Myometrial cell (primary cell): ENCODE results near the gene HES5. TPM values are rescaled to one million over a fixed set of nuclear protein-coding genes. Genes with fewer than 3 reads are reported as not detected.

Source experiments
- total RNA-seq: library from RNA; depleted of rRNA; stranded (reverse); fragments of >200 nt; gene quantifications from 2 replicates; pipeline ENCODE4 v1.2.3, GENCODE V29; 2015

Gene HES5, protein sequence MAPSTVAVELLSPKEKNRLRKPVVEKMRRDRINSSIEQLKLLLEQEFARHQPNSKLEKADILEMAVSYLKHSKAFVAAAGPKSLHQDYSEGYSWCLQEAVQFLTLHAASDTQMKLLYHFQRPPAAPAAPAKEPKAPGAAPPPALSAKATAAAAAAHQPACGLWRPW
- total RNA-seq, result not detected in 2 replicates

DNA sequence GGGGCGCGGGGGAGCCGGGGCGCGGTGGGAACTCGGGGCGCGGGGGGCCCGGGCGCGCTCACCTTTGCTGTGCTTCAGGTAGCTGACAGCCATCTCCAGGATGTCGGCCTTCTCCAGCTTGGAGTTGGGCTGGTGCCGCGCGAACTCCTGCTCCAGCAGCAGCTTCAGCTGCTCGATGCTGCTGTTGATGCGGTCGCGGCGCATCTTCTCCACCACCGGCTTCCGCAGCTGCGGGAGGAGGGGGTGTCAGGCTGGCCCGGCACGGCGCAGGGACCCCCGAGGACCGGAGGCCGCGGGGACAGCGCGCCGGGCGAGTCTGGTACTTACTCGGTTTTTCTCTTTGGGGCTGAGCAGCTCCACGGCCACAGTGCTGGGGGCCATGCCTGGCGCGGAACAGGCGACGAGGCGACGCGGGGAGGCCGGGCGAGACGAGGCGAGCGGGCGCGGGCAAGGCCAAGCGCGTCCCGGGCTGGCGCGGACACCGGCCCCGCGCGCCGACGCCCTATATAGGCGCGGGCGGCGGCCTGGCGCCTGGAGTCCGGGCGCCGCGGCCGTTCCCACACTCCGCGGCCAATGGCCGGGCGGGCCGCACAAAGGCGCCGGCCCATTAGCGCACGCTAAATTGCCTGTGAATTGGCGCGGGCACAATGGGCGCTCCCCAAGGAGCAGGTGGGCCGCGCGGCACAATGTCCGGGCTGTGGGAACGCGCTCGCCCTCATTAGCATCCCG, at the start of gene HES5:
Gene HES5 (minus strand): TSS at position 480 of the 729 bp plus-strand sequence. CDS start 99 bp downstream, at position 381.

DNA sequence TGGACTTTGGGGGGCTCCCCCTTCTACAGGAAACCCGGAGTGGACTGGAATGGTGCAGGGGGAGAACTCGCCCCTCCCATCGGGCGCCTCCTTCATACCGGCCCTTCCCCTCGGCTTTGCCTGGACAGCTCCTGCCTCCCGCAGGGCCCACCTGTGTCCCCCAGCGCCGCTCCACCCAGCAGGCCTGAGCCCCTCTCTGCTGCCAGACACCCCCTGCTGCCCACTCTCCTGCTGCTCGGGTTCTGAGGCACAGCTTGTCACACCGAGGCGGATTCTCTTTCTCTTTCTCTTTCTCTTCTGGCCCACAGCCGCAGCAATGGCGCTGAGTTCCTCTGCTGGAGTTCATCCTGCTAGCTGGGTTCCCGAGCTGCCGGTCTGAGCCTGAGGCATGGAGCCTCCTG, 26.2 kb upstream of the HES5 start, which contains the start of gene TNFRSF14:
Gene TNFRSF14 (plus strand): TSS at position 95 of the 401 bp plus-strand sequence. CDS start 294 bp downstream, at position 389.

DNA sequence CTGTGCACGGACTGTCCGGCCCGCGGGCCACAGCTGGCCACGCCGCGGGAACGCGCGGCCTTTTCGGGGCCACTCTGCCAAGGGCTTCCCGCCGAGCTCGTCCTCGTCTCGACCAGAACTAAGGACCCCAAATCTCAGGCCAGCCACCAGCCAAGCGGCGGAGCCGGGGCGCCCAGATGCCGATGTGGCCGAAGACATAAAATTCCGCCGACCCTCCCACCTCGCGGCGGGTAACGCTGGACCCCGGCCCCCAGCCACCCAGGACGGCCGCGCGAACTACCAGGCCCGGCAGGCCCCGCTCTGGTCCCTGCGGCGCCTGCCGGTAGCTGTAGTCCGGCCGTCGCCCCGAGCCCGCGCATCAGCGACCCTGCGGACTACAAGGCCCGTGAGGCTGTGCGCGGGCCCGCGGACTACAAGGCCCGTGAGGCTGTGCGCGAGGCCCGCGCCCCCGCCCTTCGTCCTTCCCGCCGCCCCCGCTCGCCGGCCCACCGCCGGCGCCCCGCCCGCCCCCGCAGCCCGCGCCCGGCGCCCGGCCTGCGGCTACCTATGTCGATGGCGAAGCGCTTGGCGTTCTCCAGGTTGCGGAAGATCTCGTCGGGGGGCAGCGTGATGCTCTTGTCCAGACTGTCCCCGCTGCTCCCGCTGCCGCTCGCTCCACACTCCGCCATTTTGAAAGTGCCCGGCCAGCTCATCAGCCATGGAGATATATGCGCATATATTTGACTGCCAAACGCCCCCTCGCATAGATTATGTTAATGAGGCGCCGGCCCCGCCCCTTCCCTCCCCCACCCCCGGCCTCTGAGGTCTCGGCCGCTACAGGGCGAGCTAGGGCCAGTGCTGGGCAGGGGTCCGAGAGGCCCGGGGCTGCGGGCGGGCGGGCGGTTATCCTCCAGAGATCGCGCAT, 3.9 kb downstream of the HES5 start, which contains the start of gene PANK4:
Gene PANK4 (minus strand): TSS at position 677 of the 904 bp plus-strand sequence. CDS start 9 bp downstream, at position 668.

Other genes starting within 250 kb of the HES5 start
- 6.7 and 11.5 TPM in 2 replicates for gene MORN1, start 138.7 kb downstream of the HES5 start, total RNA-seq
- 111 and 126 TPM in 2 replicates for gene RER1, start 138.4 kb downstream of the HES5 start, total RNA-seq
- 29.4 and 37.9 TPM in 2 replicates for gene PEX10, start 117.7 kb downstream of the HES5 start, total RNA-seq
- not detected in 2 replicates for gene PLCH2, start 54.0 kb downstream of the HES5 start, total RNA-seq
- 37.9 and 39.8 TPM in 2 replicates for gene PANK4, start 3.7 kb downstream of the HES5 start, total RNA-seq
- gene TNFRSF14, start 26.1 kb upstream of the HES5 start, total RNA-seq, result 20.2 and 25.9 TPM in 2 replicates
- 20.4 and 23.1 TPM in 2 replicates for gene PRXL2B, start 56.5 kb upstream of the HES5 start, total RNA-seq
- gene MMEL1, start 102.8 kb upstream of the HES5 start, total RNA-seq, result not detected in 2 replicates